GM12801 (cell line): ENCODE results near the gene C4orf50.

Source experiments
- CTCF ChIP-seq: IDR thresholded peaks from one replicate; pipeline ENCODE4 v1.5.1; 2011; ENCODE audit warnings: control low read depth; ENCODE audit not compliant: insufficient read length; ENCODE audit errors: extremely low read depth

The C4orf50 gene

GRCh38 chr4:6013564-6013963 lies 4.7 kb downstream of the C4orf50 start:
- no peak for TF ChIP-seq CTCF

GRCh38 chr4:6012200-6012599 lies 6.0 kb downstream of the C4orf50 start:
- no peak for TF ChIP-seq CTCF

DNA sequence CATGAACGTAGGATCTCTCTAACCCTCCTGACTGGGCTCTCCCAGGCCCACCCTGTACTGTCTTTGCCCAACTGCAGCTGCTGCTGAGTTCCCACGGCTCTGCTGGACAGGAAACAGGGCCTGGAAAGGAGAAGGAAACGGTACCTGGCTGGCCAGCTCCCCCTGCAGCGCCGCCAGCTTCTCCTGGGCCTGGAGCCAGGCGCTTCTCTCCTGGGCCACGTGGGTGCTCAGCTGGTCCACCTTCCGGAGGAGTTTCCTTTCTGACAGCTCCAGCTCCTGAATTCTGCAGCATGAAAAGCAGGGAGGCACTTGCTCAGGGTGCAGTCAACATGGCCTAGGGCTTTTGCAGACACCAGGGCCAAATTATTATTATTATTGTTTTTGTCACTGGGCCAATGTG lies 6.5 kb downstream of the C4orf50 start:
- TF ChIP-seq CTCF, result no peak

DNA sequence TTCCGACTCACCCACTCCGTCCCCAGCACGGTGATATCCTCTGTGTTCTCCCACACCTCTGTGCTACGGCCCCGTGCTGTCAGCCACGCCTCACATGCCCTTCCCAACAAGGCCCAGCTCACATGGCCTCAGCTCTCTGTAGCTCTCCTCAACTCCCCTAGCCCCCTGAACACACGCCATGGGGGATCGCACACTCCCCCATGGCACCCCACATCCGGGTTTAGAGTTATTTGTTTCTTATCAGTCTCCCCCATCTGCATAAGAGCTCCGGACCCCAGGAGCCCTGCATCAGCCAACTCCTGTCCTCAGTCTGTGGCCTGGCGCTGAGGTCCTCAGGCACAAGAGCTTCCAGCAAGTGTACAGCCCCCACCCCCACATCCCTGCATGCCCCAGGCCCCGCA lies 7.0 kb downstream of the C4orf50 start:
- TF ChIP-seq CTCF, result no peak

DNA sequence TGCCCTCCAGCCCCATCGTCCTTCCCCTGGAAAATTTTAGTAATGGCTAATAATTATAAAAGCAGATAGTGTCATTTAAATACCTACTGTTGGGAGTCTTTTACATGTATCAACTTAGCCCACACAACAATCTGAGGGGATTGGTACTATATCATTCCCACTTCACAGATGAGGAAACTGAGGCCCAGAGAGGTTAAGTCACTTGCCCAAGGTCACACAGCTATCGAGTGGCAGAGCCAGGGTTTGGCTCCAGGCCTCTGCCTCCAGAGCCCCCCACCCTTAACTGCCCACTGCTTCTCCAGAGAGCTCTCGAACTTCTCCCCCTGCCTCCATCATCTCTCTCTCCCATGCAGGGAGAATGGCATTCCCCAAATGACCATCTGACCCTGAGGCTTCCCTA lies 7.4 kb downstream of the C4orf50 start:
- no peak for TF ChIP-seq CTCF

- TF ChIP-seq CTCF, result no peak
Observed at GRCh38 chr4:6009452-6009851, 8.8 kb downstream of the C4orf50 start.

DNA sequence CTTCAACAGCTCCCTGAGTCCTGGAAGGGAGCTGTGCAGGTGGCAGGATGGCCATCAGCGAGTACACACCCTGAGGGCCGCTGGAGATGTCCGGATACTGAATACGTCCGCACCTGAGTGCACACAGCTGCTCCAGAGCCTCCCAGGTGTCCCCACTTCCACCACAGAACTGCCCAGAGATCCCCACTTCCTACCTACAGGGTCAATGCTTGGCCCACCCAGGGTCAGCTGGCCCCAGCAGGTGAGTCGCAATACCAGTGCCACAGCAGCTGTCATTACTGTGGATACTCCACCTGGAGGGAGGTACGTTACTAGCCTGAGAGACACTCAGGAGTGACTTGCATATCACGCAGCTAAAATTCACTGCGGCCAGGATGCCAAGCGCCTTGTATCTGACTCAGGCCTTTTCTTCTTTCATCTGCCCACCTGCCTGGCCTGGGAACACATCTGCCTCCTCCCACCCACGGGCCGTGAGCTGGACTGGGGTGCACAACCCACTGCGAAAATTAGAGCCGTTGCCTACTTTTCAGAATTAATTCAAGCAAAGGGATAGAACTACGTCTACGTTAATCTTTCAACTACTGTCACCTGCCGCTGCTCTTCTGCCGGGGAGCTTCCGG lies 9.4 kb downstream of the C4orf50 start:
- TF ChIP-seq CTCF, result no peak
